HFF-Myc (cell line): Measurements from ENCODE around the gene MIB2.
"Not testable (repeated sequence)": the region's sequence is repeated elsewhere in the genome, so short reads cannot be mapped to it uniquely, and the experiment has no call there.

Experiments
- DNase-seq: peaks from one replicate; pipeline ENCODE4 v3.0.0-alpha.2; 2011; ENCODE audit warnings: low read depth; ENCODE audit errors: extremely low read depth
- H3K4me3 ChIP-seq: replicated peaks from 2 replicates; pipeline ENCODE4 v1.5.1; 2011; ENCODE audit warnings: low read depth, mild to moderate bottlenecking, control low read depth, low read length
- CTCF ChIP-seq: IDR thresholded peaks from 2 replicates; pipeline ENCODE4 v1.5.1; 2012; ENCODE audit warnings: mild to moderate bottlenecking, low read depth, low read length, control low read depth; ENCODE audit errors: missing control alignments

The MIB2 gene

DNA sequence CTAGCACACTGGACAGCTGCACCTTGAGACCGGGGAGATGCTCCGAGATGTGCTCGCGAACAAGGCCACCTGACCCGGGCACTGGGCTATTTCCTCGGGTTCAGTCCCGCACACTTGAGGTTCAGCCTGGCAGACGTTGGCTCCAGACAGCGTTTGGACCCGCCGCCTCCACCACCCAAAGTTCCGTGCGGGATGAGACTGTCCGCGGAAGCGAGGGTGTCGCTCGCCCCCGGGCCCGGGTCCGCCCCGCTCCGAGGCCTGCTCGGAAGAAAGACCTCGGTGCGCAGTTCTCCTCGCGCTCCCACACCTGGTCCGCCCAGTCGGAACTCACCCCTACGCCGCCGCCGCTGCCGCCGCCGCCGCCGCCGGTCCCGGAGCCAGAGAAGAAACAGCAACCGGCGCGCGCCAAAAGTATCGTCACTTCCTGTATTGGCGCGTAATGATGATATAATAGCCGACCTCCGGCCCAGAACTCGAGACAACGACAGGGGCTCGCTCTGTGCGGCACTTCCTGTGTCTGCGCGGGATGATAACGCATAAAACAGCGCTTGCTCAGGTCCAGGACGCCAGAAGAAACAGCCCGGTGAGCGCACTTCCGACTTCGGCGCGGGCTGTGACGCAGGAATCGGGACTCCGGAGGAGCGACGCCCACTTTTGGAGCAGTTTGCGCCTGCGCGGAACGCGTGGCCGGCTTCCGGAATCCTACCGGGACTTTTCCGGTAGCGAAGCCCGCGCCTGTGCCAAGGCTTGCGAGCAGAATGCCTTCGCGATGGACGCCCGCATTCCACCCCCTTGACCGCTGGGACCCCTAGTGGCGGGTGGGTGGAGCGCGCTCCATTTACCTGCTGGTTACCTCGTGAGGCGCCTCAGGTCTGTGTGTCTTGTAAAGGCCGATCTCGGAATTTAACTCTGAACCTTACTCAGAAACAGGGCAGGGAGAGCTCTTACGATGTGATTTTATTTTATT is 43.6 kb downstream of the MIB2 start, which contains the start of gene CDK11B:
TSS of gene CDK11B (minus strand) at position 422 of the 967 bp plus-strand sequence. CDS start 1,519 bp downstream, outside the sequence.
- TF ChIP-seq CTCF, result peak; percentile 14
- peak within 1 kb of the TSS; percentile 53 for H3K4me3 ChIP-seq
- peak; percentile 83 for DNase-seq

DNA sequence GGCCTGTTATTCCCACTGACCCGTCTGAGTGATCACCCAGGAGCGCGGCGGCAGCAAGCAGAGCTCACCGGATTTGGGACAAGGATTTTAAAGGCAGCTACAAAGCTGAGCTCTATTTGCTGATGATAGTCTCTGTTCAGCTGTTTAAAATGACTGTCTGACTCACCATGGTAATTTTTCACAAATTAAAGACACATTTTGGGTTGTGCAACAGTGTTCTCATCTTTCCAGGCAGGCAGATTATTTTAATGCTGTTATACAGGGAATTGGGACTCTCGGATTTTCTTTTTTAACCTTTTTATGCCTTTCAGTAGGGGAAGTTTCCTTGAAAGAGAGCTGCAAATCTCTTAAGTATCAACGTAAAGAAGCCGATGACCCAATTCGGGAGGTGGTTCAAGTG is 47.1 kb downstream of the MIB2 start:
- DNase-seq, result not testable (repeated sequence)
- H3K4me3 ChIP-seq, result peak overlapping the region; percentile 23

- not testable (repeated sequence) for DNase-seq
- H3K4me3 ChIP-seq, result peak overlapping the region; percentile 23
Measured at GRCh38 chr1:1662830-1663560, 47.7 kb downstream of the MIB2 start.

- H3K4me3 ChIP-seq, DNase-seq: not testable (repeated sequence)
Measured at GRCh38 chr1:1664318-1664717, 49.0 kb downstream of the MIB2 start.

GRCh38 chr1:1664941-1665814 is 49.9 kb downstream of the MIB2 start:
- no peak for TF ChIP-seq CTCF
- DNase-seq, result no peak
- H3K4me3 ChIP-seq, result no peak overlapping the region

DNA sequence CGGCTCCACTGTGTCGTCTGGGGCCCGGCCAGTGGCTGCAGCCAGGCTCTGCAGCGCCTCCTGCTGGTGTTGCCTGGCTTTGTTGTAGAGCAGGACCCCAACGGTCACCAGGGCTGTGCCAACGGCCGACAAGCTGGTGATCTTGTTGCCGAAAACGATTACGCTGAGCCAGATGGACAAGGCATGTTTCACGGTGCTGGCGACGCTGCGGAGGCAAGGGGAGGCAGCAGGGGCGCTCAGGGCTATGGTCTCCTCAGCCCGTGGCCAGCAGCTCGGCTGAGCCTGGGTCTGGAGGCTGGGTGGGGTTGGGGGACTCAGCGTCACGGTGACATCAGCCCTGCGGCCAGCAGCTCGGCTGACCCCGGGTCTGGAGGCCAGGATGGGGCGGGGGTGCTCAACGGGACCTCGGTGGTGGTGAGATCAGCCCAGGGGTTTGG is 50.5 kb downstream of the MIB2 start:
- no peak overlapping the region for H3K4me3 ChIP-seq
- no peak for DNase-seq
- TF ChIP-seq CTCF, result peak; percentile 52

DNA sequence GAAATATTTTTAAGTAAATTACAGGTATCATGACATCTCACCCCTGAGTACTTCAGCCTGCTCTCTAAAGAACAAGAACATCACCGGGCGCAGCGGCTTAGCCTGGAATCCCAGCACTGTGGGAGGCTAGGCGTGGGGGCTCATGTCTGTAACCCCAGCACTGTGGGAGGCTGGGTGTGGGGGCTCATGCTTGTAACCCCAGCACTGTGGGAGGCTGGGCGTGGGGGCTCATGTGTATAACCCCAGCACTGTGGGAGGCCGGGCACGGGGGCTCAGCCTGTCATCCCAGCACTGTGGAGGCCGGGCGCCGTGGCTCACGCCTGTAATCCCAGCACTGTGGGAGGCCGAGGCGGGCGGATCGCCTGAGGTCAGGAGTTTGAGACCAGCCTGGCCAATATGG is 51.2 kb downstream of the MIB2 start:
- DNase-seq, result no peak
- TF ChIP-seq CTCF, result no peak

More for the DNA sequence above, 51.2 kb downstream of the MIB2 start:
- H3K4me3 ChIP-seq, result no peak overlapping the region
